HG03175 (cell line): ENCODE measurements around the gene ENO4.

Experiments used
- ATAC-seq: cut with Tn5 transposase; IDR thresholded peaks from one replicate; pipeline ENCODE4 v1.9.1; 2021; ENCODE audit warnings: mild to moderate bottlenecking, moderate library complexity; ENCODE audit not compliant: unreplicated experiment

Gene ENO4

GRCh38 chr10:116828116-116828515 lies 21.2 kb upstream of the ENO4 start:
- no peak for ATAC-seq

- ATAC-seq = no peak
Measured at GRCh38 chr10:116829711-116830110, 19.6 kb upstream of the ENO4 start.

- no peak for ATAC-seq
Measured at GRCh38 chr10:116831086-116831485, 18.2 kb upstream of the ENO4 start.

DNA sequence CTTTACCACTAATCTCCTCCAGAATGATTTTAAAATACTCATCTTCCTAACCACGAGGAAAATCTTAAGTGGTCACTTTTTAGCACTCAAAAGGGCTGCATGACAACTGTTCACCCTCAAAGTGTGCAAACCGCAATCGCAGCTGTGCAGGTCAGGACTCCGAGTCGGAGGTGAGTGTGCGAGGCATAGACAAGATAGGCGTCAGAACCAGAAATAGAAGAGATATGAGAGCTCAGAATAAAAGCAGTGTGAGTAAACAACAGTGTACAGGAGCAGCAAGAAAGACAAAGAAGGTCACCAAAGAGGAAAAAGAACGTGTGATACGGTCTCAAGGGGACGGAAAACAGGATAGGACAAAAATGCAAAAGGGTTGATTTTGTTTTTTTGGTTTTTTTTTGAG lies 17.5 kb upstream of the ENO4 start:
- no peak for ATAC-seq

- ATAC-seq = no peak
Measured at GRCh38 chr10:116833986-116834985, 15.0 kb upstream of the ENO4 start.

GRCh38 chr10:116835658-116836057 lies 13.6 kb upstream of the ENO4 start:
- ATAC-seq = no peak

DNA sequence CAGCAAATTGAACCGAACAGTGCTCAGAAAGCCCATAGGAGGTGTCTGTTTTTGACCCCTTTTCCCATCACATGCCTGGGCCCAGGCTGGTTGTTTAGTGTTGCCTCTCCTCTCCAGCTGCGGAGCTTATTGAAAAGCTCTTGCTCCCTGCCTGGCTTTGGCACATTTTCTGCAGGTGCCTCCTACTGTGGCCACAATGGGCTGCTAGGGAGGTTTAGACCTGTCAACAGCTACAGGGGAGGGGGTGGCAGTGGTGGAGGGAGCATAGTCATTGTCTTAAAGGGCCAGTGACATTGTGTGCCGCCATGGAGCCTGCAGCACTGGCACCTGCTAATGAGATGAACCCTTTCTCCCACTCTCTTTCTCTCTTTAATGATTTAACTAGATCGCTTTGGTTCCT lies 13.2 kb upstream of the ENO4 start:
- no peak for ATAC-seq

- no peak for ATAC-seq
Measured at GRCh38 chr10:116836902-116837523, 12.3 kb upstream of the ENO4 start.

- ATAC-seq = peak; percentile 65
Measured at GRCh38 chr10:116838143-116838725, 11.1 kb upstream of the ENO4 start.

DNA sequence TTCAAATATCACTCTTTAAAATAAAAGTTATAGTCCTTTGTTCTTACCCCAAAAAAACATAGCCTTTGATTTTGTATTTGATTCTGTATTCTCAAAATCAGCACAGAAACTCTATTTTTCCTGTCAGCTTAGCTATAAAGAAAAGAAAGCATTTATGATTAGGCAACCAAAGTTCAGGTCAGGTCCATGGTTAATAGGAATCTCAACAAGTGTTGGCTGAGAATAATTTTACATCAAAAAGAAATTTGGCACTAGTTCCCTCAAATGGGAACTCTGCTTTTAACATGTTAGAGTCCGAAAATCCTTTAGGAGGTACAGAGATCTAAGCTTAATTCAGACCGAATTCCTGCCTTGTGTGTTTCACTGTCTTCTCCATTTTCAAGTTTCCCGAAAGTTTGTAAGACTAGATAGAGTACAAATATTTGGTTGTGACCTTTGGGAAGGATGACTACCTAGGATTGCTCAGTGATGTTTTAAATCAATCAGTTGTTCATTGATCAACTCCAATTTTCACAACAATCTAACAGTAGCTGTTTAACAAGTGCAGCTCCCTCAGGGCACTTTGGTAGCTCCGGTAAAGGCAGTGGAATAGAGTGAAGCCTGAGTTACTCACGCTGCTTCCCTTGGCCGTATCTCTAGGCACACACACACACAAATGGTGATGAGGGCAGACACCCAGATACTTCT lies 8.8 kb upstream of the ENO4 start:
- ATAC-seq = no peak

GRCh38 chr10:116845823-116846222 lies 3.5 kb upstream of the ENO4 start:
- ATAC-seq = no peak

DNA sequence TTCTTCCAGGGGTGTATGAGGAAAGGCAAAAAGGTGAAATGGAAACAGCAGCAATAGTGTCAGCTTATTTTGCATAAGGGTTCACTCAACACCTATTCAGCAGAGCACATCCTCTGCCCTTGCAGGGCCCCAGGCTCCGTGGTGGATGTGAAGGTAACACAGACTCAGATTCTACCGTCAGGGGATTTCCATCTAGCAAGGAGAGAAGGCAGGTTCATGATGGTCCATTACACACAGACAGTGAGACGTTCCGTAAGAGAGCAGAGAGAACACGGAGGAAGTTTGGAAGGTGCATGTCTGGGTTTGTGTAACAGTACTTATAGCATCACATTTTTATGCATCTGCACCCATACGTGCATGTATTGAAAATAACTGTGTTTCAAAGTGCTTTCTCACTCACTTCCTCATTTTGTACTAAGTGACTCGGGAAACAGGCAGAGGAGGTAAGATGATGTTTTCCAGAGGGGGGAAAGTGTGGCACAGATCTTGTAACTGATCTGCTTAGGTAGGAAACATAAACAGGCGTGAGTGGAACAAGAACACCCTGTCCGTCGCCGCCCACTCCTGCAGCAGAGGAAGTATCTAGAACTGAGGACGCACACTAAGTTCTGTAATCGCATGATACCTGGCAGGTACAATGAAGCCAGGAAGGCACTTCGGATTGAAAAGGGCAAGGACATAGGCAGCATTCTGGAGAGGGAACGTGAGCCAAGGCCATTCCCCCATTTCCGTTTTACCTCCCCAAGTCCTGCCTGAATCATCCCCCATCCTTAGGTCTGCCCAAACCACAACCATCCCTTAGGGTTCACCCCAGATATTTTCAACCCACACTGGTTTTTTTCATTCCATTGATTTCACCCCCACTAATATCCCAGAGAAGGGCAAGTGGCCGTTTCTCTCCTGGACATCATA lies 1.0 kb upstream of the ENO4 start:
- ATAC-seq = peak; percentile 66

GRCh38 chr10:116848944-116849247 lies 403 bp upstream of the ENO4 start:
- no peak for ATAC-seq

DNA sequence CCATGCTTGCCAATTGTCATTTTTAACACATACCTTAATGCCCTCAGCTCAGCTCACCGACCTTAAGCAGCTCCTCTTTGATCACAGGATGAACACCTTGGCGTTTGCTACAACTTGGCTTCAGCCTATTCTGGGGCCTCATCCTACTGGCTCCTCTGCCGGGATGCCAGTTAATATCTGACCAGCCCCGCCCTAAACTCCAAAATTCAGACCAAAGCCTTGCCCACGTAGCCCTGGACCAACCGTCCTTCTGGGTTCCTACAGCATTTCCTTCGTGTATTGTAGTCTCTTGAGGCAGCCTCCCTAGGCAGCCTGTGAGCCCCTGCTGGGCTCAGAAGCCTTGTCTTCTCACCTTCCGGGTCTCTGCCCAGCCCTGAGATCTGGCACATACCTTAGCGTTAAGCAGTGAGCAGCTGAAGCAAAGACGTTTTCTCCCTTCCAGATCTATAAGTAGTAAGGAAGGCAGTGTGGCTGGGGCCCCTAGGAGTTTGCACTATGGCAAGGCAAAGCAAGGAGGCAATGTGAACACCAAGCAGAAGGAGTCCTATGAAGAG lies 836 bp downstream of the ENO4 start:
- ATAC-seq = no peak

GRCh38 chr10:116852246-116852645 lies 2.9 kb downstream of the ENO4 start:
- no peak for ATAC-seq

- ATAC-seq = no peak
Measured at GRCh38 chr10:116853287-116853686, 4.0 kb downstream of the ENO4 start.

DNA sequence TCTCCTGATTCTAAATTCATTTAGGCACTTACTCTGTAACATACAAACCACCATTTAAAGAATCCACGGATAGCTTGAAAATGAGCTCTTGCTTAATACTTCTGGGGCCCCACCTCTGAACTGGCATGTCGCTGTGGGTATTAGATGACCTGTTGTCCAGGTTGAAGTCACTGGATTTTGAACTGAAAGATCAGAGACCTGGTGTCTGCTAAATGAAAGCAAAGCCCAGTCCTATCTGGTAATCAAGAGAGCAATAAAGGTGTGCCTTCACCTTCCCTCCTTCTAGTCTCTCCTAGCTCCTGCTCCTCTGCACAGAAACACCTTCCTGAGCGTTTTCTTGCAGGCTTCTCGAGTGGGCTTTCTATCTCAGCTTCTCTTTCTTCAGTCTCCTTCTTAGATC lies 4.4 kb downstream of the ENO4 start:
- ATAC-seq = no peak

DNA sequence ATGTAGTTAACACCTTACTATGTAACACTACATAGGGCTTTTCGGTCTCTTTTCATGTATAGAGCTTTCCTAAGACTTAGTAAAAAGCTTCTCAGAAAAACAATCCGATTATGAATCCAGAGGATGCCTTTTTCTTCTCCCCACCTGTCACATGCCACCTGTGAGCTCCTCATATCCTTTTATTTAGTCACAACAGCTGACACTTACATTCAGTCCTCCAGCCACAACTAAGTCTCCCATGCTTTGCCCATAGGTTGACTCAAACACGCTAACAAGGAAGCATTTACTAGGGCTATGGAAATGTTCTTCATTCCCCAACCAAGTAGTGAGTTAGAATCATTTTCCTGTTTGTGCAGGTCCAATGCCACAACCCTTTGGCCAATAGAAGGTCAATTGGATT lies 7.9 kb downstream of the ENO4 start:
- no peak for ATAC-seq

DNA sequence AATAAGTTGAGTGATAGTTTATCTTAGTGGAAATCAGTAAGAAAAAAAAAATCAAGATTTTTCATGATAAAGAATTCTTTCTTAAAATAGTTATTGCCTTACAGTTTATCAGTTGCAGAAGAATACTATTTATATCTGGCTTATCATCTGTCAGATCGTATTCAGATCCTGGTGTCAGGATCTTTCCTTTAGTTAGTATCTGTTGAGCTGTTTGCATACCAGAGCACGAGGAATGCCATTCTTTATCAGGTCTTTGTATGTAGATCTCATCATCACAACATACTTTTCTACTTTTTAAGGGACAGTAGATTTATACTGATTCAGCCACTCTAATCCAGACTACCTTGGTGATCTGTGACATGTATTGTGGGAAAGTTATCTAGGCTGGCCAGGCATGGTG lies 12.5 kb downstream of the ENO4 start:
- no peak for ATAC-seq

DNA sequence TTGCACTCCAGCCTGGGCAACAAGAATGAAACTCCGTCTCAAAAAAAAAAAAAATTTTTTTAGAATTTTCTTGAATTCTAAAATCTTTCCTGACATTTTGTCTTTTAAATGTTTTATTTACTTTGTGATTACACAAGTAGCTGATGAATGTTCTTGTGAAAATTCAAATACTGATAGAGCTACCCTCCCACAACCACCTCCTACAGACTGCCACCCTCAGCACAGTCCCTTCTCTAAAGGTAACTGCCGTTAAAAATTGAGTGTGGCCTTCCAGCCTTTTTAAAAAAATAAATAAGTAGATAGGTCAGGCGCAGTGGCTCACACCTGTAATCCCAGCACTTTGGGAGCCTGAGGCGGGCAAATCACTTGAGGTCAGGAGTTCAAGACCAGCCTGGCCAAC lies 15.1 kb downstream of the ENO4 start:
- no peak for ATAC-seq
